AG04449 (cell line): ENCODE data around the gene PPP1R12C.
"Not testable (repeated sequence)": the region's sequence is repeated elsewhere in the genome, so short reads cannot be mapped to it uniquely, and the experiment has no call there.

Experiments used
- CTCF ChIA-PET: fragments of 350-600 bp; formaldehyde crosslinking; extraction: SDS; loops from one replicate; lab custom pipeline; 2021; ENCODE audit warnings: antibody characterized with exemption; lab: Yijun Ruan, JAX
- POLR2A ChIA-PET: fragments of 400-600, 350-600 bp; formaldehyde crosslinking; extraction: SDS; loops from one replicate; lab custom pipeline; 2020; ENCODE audit warnings: antibody characterized with exemption, inconsistent platforms; lab: Yijun Ruan, JAX
- DNase-seq: peaks from one replicate; pipeline ENCODE4 v3.0.0-alpha.2; 2010; ENCODE audit warnings: low read depth, low spot score
- H3K4me3 ChIP-seq: 2 replicates; pipeline ENCODE4 v1.5.1; 2011; ENCODE audit warnings: low read depth, mild to moderate bottlenecking, control low read depth, low read length
- TF ChIP-seq, protein P1 (sequence below): IDR thresholded peaks from one replicate; pipeline ENCODE4 v1.5.1; 2011; ENCODE audit warnings: mild to moderate bottlenecking, moderate library complexity, low read length, control low read depth, inconsistent platforms; ENCODE audit not compliant: insufficient read depth; ENCODE audit errors: missing control alignments

Gene PPP1R12C

DNA sequence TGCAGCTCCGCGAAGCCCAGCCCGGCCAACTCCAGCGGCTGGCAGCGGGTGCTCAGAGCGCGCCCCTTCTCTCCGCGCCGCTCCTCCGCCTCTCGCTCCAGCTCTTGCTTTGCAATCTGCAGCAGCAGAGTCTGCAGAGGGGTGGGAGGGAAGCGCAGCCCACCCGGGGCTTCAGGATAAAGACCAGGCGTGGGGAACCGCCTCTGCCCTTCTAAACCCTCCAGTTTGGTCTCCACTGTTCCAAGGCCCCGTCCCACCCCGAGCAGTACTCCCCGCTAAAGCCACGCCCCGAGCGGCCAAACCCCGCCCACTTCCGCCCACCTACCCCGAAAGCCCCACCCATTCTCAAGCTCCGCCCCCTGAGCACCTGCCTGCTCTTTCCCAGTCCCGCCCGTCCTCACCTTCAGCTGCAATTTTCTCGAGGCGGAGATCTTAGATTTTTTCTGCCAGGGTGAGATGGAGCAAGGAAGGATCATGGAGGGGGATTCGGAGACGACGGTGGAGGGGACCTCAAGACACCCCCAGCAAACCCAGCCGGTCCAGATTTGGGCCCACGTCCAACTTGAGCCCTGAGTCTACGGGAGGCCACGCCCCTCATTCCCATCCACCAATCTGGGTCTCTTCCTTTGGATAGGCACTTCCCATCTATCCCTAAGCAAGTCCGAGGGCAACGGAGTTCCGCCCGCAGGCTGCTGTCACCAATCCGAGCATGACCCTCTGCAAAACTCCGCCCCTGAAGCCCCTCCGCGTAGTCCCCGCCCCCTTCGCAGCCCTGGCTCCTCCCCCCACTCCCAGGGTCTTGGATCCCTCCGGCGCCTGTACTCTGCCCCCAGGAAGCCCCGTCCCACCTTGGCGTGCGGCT lies 39.0 kb upstream of the PPP1R12C start:
- DNase-seq = no peak
- ChIA-PET POLR2A (no interaction called here), CTCF (interaction anchor here (0.9 to 1.3 kb wide), 3 partner anchors 9 to 15 kb away, joined by 3 to 6 read pairs (median 4); no protein-coding TSS in a partner anchor)
- TF ChIP-seq, protein P1, sequence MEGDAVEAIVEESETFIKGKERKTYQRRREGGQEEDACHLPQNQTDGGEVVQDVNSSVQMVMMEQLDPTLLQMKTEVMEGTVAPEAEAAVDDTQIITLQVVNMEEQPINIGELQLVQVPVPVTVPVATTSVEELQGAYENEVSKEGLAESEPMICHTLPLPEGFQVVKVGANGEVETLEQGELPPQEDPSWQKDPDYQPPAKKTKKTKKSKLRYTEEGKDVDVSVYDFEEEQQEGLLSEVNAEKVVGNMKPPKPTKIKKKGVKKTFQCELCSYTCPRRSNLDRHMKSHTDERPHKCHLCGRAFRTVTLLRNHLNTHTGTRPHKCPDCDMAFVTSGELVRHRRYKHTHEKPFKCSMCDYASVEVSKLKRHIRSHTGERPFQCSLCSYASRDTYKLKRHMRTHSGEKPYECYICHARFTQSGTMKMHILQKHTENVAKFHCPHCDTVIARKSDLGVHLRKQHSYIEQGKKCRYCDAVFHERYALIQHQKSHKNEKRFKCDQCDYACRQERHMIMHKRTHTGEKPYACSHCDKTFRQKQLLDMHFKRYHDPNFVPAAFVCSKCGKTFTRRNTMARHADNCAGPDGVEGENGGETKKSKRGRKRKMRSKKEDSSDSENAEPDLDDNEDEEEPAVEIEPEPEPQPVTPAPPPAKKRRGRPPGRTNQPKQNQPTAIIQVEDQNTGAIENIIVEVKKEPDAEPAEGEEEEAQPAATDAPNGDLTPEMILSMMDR = no peak
- peak overlapping the region; percentile 15; the same call in 1 of the 2 replicates for H3K4me3 ChIP-seq

DNA sequence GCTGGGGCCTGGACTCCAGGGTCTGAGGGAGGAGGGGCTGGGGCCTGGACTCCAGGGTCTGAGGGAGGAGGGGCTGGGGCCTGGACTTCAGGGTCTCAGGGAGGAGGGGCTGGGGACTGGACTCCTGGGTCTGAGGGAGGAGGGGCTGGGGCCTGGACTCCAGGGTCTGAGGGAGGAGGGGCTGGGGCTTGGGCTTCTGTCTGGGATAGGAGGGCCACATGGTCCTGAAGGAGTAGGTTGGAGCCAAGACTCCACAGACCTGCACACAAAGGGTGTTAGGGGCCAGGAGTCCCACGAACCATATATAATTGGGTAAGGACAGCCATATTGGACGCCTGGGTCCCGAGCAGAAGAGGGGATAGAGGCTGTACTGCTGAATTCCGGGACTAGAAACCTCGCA lies 38.3 kb upstream of the PPP1R12C start:
- CTCF ChIA-PET = interaction anchor here (0.9 to 1.3 kb wide), 3 partner anchors 9 to 15 kb away, joined by 3 to 6 read pairs (median 4); no protein-coding TSS in a partner anchor
- peak overlapping the region; percentile 8; the same call in 1 of the 2 replicates for H3K4me3 ChIP-seq
- POLR2A ChIA-PET, DNase-seq: not testable (repeated sequence)

DNA sequence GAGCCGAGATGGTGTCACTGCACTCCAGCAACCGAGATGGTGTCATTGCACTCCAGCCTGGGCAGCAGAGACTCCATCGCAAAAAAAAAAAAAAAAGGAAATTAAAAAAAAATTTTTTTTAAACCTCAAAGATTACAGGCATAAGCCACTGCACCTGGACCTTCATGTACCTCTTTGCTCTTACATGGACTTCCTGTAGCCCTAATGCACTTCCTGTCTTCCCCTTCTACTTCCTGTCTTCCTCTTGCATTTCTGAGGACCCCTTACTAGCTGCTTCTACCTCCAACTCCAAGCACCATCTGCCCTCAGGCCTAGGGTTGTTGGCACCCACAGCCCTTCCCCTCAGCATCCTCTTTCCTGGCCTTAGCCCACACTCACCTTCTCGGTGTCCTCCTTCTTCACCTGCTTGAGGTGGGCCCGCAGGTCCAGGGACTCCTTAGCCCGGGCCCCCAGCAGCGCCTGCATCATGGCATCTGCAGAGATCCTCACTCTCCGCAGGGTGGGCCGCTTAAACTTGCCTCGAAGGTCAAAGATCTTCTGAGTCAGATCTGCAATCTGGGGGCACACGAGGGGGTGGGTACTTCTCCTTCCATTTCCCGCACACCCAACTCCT lies 36.3 kb upstream of the PPP1R12C start:
- H3K4me3 ChIP-seq = no peak overlapping the region
- ChIA-PET CTCF (interaction anchor here (4.6 kb wide), 1 partner anchor 12 kb away, joined by 30 read pairs; no protein-coding TSS in a partner anchor), POLR2A (no interaction called here)
- TF ChIP-seq, protein P1 = no peak
- DNase-seq = no peak

DNA sequence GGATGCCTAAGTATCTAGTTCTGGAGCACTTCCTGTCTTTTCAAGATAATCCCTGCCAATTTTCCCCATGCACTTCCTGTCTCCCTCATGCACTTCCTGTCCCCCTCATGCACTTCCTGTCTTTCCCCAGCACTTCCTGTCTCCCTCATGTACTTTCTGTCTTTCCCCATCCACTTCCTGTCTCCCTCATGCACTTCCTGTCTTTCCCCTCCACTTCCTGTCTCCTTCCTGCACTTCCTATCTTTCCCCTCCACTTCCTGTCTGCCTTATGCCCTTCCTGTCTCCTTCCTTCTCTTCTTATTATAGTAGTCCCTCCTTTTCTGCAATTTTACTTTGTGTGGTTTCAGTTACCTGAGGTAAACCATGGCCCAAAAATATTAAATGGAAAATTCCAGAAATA lies 34.6 kb upstream of the PPP1R12C start:
- H3K4me3 ChIP-seq = no peak overlapping the region
- ChIA-PET CTCF (interaction anchor here (0.8 to 4.6 kb wide), 4 partner anchors 8 to 481 kb away, joined by 3 to 30 read pairs (median 9); no protein-coding TSS in a partner anchor), POLR2A (no interaction called here)
- TF ChIP-seq, protein P1 = no peak
- no peak for DNase-seq

DNA sequence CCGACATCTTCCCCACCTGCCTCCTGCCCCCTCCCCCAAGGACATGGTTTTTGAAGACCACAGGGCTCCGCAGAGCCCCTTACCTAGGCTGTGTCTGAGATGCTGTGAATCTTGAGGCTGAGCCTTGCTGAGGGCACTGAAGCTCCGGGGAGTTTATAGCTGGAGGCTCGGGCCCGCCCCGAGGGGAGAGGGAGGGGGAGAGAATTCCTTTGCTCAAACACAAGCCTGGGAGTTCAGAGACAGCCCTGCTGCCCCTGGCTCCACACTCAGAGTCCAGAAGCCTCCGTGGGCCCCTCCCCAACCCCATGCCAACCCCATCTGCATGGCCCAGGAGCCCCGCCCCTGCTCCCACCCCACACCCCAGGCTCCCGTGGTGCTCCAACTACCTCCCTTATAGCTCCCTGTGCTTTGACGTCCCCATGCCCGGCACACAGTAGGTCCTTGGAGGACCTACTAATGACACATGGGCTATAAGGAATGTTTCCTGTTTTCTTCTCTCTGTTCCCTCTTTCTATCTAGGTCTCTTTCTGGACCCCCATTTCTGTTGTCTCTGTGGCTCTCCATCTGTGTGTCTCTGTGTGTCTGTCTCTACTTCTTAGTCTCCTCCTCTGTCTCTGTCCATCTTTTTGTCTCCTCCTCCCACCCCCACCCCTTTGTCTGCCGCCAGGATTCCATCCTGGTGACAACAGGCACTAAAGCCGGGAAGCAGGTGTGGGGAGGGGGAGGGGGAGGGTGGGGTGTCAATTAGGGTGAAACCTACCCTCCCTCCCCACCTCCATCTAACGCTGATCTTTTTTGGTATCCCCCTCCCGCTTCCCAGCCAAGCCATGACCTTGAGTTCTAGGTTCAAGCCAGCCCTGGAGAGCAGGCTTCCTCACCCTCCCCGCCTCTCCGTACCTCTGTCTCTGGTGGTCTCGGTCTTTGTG lies 31.9 kb upstream of the PPP1R12C start, which contains the start of gene TNNT1:
Gene TNNT1 (minus strand): TSS at position 129 of the 926 bp plus-strand sequence. CDS start 2,049 bp downstream, outside the sequence.
- POLR2A ChIA-PET = no interaction called here
- no peak for DNase-seq
- no peak within 1 kb of the TSS for H3K4me3 ChIP-seq
- CTCF ChIA-PET = interaction anchor here (0.7 to 1.2 kb wide), 2 partner anchors 9 to 11 kb away, joined by 3 to 4 read pairs; no protein-coding TSS in a partner anchor
- TF ChIP-seq, protein P1 = no peak
